SKM-1 (cell line): Measurements from ENCODE around the gene CCDC92.

Experiments used
- DNase-seq: peaks from one replicate; lab custom pipeline; 2025; ENCODE audit not compliant: unreplicated experiment; lab: John Stamatoyannopoulos, UW

CCDC92 gene

GRCh38 chr12:123937707-123938591, 34.7 kb downstream of the CCDC92 start:
- no peak for DNase-seq

GRCh38 chr12:123936956-123937706, 35.5 kb downstream of the CCDC92 start:
- DNase-seq, result no peak

GRCh38 chr12:123936471-123936870, 36.2 kb downstream of the CCDC92 start:
- no peak for DNase-seq

- no peak for DNase-seq
Measured at GRCh38 chr12:123935956-123936355, 36.7 kb downstream of the CCDC92 start.

- no peak for DNase-seq
Measured at GRCh38 chr12:123934829-123935228, 37.8 kb downstream of the CCDC92 start.

GRCh38 chr12:123934016-123934620, 38.5 kb downstream of the CCDC92 start:
- no peak for DNase-seq

GRCh38 chr12:123933214-123933613, 39.4 kb downstream of the CCDC92 start:
- no peak for DNase-seq

GRCh38 chr12:123931686-123932321, 40.8 kb downstream of the CCDC92 start:
- no peak for DNase-seq

- DNase-seq, result no peak
Measured at GRCh38 chr12:123929946-123930583, 42.6 kb downstream of the CCDC92 start.

GRCh38 chr12:123928897-123929296, 43.7 kb downstream of the CCDC92 start:
- no peak for DNase-seq

GRCh38 chr12:123928274-123928865, 44.3 kb downstream of the CCDC92 start:
- DNase-seq, result no peak

- no peak for DNase-seq
Measured at GRCh38 chr12:123924539-123924938, 48.1 kb downstream of the CCDC92 start.

GRCh38 chr12:123923927-123924326, 48.7 kb downstream of the CCDC92 start:
- DNase-seq, result no peak

- DNase-seq, result no peak
Measured at GRCh38 chr12:123923038-123923437, 49.6 kb downstream of the CCDC92 start.

- DNase-seq, result no peak
Measured at GRCh38 chr12:123919980-123920360, 52.7 kb downstream of the CCDC92 start.

GRCh38 chr12:123917337-123917850, 55.2 kb downstream of the CCDC92 start:
- no peak for DNase-seq

- DNase-seq, result no peak
Measured at GRCh38 chr12:123916729-123917128, 55.9 kb downstream of the CCDC92 start.

- no peak for DNase-seq
Measured at GRCh38 chr12:123914726-123915333, 57.8 kb downstream of the CCDC92 start.

GRCh38 chr12:123912415-123913380, 59.9 kb downstream of the CCDC92 start:
- no peak for DNase-seq
